Fibroblast of lung (primary cell): ENCODE results near the gene EIF2S1.

Experiments used
- CTCF ChIP-seq, 2 donors: IDR thresholded peaks in 1 of 2; conservative IDR thresholded peaks in 1 of 2; 1 replicate in 1 of 2; 2 replicates in 1 of 2; pipeline ENCODE4 v1.5.1; 2011 to 2012; ENCODE audit warnings: low read length in 2 of 2, control low read depth in 1 of 2, inconsistent platforms in 1 of 2, low read depth in 1 of 2, mild to moderate bottlenecking in 1 of 2
- EZH2 ChIP-seq: IDR thresholded peaks from 2 replicates; pipeline ENCODE4 v1.5.1; 2012; ENCODE audit warnings: low read length, control low read depth, mild to moderate bottlenecking; ENCODE audit errors: missing control alignments

GRCh38 chr14:67416085-67416484 is 56.0 kb downstream of the EIF2S1 start:
- TF ChIP-seq CTCF (conservative IDR thresholded peaks at IDR 0.05 in 1 of 2, IDR thresholded peaks at IDR 0.05 in 1 of 2; ENCODE audit: low read depth in 1 of 2, low read length in 2 of 2) (no peak), EZH2 (no peak)
